Dedifferentiated amniotic fluid mesenchymal stem cell (primary cell): ENCODE results near the gene TTC29.
"Not testable (repeated sequence)": the region's sequence is repeated elsewhere in the genome, so short reads cannot be mapped to it uniquely, and the experiment has no call there.

Source experiments
- DNase-seq: peaks from one replicate; pipeline ENCODE4 v3.0.0-alpha.2; 2016; ENCODE audit errors: extremely low spot score

Gene TTC29

DNA sequence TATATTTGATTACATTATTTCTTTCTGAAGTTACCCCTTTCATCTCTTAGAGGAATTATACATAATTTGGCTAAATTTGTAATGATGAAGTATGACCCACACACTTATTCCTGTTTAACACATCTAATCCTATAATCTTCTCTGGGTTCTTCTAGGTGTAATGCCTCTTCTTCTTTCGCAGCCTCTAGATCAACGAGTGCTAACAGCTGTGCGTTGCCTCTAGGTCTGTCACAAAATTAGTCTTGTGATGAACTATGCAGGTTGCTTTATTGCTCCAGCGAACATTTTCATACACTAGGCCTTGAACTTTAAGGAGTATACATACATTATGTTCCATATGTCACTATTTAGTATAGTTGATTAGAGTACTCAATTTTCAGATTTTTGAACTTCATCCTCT lies 89.9 kb downstream of the TTC29 start:
- no peak for DNase-seq

DNA sequence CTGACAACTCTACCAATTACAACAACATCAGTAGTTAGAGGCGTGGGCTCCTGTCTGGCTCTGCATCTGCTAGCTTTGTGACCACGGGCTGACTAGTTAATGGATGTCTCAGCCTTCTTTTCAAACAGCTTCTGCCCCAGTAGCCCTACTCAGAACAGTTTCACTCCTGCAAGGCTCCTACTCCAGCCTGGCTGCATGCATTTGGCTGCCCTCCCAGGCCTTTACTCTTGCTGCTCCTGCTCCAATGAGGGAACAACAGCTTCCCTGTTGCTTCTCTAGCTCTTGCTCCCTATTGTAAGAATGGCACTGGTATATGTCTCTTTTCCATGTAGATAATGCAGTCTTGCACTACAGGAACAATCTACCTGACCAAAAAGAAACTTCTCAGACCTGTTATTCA lies 93.3 kb downstream of the TTC29 start:
- DNase-seq = no peak

DNA sequence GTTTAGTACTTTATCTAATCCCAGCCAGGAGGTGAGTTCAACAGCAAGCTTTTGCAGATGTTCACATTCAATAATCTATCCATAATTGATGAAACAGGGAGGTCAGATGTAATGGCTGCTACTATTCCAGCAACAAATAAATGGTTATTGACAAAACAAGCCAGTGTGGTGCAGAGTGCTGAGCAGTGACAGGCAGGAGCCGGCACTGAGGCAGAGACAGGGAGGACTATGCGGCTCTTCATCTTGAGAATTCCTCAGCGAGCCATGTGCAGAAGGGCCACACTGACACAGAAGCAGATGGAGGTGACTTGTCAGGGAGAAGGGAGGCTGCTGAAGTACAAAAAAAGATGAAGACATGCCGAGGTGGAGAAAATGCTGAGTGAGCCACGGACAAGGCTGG lies 98.3 kb downstream of the TTC29 start:
- no peak for DNase-seq

DNA sequence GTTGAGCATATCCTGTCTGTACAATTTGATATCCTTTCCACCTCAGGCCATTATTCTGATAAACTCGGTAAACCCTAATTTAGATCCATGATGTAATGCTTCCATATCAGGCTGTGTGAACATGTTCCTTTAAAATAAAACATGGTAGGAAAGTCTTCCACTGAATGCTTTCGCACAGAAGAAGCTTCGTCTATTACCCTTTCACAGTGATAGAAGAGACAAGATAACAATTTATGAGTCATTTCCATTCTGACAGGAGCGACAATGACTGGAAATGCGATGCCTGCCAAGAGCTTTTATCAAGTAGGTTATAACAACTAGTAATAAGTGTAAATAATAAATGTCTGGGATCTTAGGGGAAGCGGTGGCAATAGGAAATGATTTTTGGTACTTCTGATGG lies 98.8 kb downstream of the TTC29 start:
- no peak for DNase-seq

DNA sequence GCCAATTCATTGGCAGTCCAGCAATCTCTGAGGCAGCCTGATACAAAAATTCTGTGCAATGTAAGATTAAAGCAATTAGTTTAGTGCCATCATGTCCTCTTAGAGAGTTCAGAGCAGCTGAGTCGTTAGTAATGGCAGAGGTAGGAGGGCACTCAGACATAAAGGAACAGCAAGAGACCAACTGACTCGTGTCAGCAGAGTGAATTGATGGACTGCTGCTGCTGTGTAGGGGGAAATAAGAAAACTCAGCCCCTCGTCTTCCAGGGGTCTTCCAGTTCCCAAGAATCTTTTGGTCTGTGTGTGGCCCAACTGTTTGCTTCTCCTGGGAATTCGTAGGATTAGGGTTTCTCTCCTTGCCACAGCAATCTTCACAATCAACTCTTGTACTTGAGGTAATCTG lies 100.9 kb downstream of the TTC29 start:
- no peak for DNase-seq

DNA sequence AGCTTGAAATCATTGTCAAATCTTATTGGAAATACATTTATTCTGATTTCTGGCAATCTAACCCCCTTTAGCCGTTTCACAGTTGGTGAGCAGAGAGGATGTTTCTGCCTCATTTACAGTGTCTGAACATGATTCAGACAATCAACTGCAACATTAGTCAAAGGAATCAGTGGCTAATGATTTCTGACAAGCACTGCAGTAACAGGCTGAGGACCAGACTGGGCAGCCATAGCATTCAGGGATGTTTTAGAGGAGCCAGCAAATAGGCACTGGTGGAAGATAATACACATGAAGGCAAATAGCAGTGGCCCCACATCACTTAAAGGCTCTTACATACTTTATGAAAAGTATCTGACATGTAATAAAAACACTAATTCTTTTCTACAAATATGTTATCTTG lies 102.8 kb downstream of the TTC29 start:
- DNase-seq = no peak

DNA sequence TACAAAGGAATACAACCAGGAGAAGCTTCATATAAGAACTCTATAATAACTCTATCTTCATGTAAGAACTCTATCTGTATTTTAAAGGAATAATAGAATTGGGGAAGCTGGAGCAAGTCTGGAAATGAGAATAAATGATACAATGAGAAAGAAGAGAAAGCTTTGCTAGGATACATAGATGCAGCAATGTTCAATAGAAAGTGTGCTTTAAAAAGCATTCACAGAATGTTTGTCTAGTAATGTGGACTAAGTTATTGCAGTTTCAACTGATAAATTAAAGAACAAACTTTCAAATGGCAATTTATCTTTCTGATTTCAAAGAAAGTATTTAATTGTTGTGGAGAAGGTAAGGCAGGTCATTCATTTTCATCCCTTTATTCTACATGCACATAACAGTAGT lies 104.9 kb downstream of the TTC29 start:
- no peak for DNase-seq

DNA sequence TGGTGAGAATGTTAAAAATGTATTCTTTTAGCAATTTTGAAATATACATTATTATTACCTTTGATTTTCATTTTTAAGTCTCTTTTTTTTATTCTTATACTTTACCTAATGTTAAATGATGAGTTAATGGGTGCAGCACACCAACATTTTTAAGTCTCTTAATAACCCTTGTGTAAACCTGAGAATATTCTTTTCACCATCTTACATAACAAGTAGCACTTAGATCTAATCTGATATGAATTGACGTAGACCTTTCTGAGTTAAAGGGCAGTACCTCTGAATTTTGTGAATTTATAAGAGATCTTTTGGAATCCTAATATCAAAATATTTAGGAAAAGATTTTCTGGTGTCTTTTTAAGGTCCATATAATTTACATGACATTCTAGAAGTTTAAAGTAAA lies 110.6 kb downstream of the TTC29 start:
- no peak for DNase-seq

DNA sequence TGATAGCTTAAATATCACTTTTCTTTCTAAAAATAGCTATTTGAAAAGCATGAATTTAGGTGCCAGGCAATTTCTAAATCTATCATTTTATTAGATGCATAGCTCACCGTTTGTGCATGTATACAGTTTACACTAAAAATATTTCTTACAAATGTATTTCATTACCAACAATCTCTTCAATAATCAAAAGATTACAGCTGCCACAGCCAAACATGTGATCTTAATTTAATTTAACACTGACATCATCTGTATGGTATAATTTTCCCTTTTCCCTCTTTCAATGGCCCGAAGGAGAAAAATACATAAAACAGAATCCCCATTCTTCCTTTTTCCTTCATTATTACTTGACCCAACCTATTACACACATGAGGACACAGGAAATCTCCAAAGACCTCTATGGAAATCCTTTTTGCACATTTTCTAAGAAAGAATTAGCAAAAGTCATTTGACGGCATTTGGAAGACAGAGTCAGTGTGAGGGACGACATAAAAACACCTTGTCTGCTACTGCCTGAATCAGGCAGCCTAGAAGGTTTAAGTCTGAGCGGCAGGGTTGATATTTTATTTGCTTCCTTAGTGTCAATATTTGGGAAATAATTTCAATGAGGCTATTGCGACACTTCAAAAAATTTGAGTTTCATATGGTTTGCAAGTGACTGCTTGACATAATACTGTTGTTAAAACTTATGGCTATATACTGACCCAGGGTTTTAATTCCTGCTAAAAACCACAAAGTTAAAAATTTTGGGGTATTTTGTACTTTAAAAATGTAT lies 111.2 kb downstream of the TTC29 start:
- DNase-seq = no peak

DNA sequence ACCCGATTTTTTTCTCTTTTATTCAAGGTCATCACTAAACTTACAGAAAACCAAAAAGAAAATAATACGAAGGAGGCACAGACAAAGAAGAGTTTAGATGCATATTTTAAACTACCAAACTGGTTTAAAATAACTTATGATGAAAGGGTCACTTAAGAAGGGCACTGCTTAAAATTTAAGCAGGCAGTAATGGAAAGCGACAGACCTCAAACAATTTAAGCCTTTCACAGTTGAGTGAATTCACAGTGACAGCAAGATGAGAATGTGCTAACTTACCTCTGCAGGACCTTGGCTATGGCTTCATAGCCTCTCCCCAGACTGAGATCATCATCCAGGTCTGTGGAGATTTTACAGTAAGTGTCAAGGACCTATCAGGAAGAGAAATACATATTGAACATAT lies 112.1 kb downstream of the TTC29 start:
- no peak for DNase-seq

DNA sequence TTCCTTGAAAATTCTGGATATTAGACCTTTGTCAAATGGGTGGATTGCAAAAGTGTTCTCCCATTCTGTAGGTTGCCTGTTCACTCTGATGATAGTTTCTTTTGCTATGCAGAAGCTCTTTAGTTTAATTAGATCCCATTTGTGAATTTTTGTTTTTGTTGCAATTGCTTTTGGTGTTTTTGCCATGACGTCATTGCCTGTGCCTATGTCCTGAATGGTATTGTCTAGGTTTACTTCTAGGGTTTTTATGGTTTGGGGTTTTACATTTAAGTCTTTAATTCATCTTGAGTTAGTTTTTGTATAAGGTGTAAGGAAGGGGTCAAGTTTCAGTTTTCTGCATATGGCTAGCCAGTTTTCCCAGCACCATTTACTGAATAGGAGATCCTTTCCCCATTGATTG lies 122.7 kb downstream of the TTC29 start:
- not testable (repeated sequence) for DNase-seq

DNA sequence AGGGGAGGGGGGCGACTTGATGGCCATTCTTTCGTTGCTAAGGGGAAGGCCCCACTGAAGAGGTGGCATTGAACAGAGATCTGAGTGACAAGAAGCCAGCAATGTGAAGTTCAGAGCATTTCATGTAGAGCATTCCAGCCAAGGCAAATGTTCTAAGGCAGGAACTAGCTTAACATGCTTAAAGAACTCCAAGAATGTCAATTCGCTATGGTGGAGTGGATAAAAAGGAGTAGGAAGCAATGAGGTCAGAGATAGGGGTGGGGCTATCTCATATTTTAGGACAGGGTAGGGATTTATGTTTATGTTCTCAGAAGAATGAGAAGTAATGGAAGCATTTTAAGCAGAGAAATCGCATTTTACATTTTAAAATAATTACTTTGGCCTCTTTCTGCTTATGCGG lies 130.9 kb downstream of the TTC29 start:
- DNase-seq = no peak

DNA sequence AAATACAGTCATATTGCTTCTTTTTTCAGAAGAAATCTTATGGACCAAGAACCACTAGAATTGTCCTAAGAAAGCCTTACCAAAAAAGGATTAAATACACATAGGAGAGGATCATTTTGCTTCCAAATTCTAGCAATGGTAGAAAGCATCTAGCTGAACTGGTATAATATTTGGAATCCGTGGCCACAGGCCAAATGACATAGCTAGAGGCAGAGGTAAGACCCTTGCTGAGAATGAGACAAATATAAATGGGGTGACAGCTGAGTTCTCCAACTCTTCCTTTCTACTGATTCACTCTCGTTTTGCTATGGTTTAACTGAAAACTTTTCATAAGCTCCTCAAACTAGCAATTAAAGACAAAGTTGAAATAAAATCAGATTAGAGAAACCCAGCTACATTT lies 150.0 kb downstream of the TTC29 start:
- no peak for DNase-seq

DNA sequence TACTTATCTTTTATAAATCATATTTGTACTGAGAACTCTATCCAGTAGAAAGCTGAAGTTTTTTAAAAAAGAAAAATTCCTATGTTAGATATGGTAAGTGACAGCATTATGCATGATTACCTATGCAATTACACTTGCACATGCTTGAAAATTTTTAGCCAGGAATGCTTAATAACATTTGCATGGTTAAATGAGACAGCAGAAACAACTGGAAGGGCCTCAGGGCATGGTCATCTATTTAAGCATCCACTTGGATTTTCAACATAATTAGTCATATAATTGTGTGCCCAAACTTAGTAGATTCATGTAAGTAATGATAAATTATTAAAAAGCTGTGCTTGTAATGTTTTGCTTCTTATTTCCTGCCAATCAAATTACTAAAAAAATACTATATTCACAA lies 151.9 kb downstream of the TTC29 start:
- no peak for DNase-seq

DNA sequence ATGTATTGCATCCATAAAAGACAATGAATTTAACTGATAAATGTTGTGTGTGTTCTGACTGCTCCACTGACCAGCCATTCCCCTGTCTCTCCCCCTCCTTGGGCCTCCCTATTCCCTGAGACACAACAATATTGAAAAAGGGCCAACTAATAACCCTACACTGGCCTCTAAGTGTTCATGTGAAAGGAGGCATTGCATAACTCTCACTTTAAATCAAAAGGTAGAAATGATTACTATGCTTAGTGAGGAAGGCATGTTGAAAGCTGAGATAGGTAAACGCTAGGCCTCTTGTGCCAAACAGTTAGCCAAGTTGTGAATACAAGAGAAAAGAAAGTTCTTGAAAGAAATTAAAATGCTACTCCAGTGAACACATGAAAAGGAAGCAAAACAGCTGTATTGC lies 154.2 kb downstream of the TTC29 start:
- no peak for DNase-seq

DNA sequence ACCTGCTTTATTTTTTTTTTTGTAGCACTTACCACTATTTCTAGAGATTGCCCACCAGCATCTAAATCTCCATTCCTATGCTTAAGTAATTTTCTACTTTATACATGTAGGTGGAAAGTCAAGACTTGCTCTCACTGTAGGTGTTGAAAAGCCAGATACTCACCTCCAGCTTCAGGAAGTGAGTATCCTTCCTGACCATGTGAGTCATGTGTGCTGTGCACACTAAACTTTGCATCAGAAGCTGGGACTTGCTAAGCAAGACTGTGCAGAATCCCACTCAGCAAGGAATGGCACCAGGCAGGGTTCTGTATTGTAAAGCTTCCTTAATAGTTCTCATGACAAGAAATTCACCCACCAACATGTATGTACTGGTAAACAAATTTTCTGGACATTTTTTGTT lies 155.1 kb downstream of the TTC29 start:
- no peak for DNase-seq

DNA sequence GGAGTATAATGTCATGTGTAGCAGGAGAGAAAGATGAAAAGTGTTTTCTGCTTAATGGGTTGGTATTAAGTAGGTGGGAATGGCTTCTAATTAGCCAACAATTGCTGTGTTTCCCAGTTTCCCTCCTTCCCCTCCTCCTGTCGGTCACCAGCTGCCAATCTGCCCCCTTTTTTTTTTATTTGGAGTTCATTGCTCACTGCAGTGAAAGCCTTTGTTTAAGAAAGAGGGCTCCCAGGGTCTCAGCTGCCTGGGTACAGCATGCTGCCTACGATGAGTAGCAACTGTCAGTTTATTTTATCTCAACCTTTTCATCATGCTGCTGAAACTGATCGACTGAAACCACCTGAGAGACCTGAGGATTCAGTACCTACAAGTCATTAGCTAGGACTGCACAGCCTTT lies 157.9 kb downstream of the TTC29 start:
- no peak for DNase-seq

DNA sequence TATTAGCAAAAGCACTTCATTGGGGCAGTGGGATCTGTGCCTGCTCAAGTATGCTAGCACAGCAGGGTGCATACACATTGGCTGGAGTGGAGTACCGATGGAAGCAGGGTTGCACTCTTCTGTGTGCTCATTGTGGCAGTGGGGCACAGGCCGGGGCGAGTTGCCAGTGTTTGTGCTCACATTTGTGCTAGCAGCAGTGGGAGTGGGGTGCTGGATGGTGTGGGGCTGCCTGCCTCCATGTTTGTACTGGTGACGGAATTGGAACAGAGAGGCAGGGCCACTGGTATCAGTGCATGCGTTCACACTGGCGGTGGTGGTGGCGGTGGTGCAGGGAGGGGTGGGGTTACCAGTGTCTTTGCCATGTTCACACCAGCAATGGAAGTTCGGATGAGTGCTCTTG lies 169.0 kb downstream of the TTC29 start:
- no peak for DNase-seq

DNA sequence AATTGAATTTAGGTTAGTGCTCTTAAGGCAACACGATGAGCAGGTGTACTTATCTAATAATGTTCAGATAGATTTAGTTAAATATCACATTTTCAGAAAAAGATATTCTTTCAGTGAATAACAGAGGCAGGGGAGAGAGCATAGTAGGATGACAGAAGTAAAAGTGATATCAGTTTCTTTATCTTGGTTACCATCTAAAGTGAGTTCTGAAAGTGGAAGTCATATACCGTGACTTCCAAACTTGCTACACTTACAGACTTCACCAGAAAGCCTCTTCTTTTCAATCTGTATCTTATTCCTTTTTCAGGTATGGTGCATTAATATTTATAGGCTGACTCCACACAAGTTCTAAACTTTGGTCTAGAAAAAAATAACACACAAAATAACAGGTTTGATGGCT lies 182.1 kb downstream of the TTC29 start:
- DNase-seq = no peak

DNA sequence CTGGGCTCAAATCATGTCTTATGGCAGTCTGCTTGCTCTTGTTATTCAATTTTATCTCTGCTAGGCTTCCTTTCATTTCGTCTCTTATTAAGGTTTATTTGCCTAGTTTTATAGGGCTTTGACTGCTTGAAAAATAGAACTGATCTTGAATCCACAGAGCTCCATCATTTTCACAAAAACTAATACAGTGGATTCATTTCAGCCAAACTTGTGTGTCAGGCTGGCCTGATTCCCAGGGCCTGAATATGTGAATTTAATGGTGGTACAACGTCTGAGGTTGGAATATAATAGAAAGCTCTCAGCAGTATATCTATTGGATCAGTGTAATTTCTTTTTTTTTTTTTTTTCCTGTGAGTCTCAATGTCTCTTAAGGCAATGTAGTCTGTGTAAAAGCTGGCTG lies 183.6 kb downstream of the TTC29 start:
- no peak for DNase-seq

DNA sequence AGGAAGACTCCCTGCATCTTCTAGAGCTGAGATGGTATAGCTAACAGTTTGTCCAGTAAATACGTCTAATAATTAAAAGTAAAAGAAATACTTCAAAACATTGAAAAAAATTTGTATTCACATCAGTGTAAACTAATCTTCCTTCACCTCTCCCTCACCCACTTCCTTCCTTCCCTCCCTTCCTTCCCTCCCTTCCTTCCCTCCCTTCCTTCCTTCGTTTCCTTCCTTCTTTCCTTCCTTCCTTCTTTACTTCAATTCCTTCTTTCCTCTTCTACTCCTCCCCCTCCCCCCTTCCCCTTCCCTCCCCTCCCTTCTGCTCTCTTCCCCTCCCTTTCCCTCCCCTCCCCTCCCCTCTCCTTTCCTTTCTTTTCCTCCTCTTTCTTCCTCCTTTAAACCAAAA lies 203.2 kb downstream of the TTC29 start:
- no peak for DNase-seq

DNA sequence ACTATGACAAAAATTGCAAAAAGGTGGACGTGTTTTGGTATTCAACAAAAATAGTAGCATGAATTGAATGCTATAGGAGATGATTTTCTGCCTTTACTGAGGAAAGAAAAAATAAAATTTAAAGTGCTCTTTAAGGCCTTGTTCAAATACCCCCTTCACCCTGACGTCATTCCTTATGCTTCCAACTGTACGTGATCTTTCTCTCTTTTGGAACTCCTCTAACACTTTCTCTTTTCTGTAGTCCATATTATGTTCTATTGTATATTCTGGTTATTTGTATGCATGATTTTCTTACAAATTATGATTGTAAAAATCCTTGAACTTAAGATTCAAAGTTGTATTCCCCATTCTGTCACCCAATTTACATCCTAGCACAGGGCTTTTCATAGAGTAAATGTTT lies 206.5 kb downstream of the TTC29 start:
- DNase-seq = no peak

DNA sequence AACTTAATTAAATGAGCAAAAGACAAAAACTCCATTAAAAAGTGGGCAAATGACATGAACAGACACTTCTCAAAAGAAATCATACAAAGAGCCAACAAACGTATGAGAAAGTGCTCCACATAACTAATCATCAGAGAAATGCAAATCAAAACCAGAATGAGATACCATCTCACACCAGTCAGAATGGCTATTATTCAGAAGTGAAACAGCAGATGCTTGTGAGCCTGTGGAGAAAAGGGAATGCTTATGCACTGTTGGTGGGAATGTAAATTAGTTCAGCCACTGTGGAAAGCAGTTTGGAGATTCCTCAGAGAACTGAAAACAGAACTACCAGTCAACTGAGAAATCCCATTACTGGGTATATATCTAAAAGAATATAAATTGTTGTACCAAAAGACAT lies 222.1 kb downstream of the TTC29 start:
- not testable (repeated sequence) for DNase-seq

DNA sequence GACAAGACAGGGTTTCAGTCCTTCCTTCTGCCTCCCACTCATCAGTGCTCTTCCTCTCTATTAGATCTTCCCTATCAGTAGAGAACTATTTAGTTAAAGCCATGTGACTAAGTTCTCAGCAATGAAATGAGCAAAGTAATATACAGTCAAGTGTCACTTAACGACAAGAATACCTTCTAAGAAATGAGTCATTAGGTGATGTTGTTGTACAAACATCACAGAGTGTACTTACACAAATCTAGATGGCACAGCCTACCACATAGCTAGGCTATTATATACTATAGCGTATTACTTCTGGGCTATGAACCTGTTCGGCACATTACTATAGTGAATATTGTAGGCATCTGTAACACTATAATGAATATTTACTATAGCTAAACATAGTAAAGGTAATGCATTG lies 235.7 kb downstream of the TTC29 start:
- no peak for DNase-seq
